GM21360 (cell line): Measurements from ENCODE around the gene EFNB2.

ENCODE experiments used
- ATAC-seq: cut with Tn5 transposase; IDR thresholded peaks from one replicate; pipeline ENCODE4 v1.9.1; 2021; ENCODE audit warnings: mild to moderate bottlenecking, moderate library complexity; ENCODE audit not compliant: unreplicated experiment

The EFNB2 gene

GRCh38 chr13:106535552-106536243, at the start of gene EFNB2:
Gene EFNB2, minus strand, starts transcription at chr13:106535662. Its CDS starts 698 bp downstream, at chr13:106534964.
- ATAC-seq: peak; percentile 96

GRCh38 chr13:106581225-106581624, 45.8 kb upstream of the EFNB2 start:
- no peak for ATAC-seq

- no peak for ATAC-seq
Measured at GRCh38 chr13:106575896-106576295, 40.4 kb upstream of the EFNB2 start.

- ATAC-seq: no peak
Measured at GRCh38 chr13:106573868-106574267, 38.4 kb upstream of the EFNB2 start.

- no peak for ATAC-seq
Measured at GRCh38 chr13:106573284-106573846, 37.9 kb upstream of the EFNB2 start.

- no peak for ATAC-seq
Measured at GRCh38 chr13:106570299-106570852, 34.9 kb upstream of the EFNB2 start.

GRCh38 chr13:106569233-106570095, 34.0 kb upstream of the EFNB2 start:
- no peak for ATAC-seq

GRCh38 chr13:106568299-106569003, 33.0 kb upstream of the EFNB2 start:
- ATAC-seq: peak; percentile 30

GRCh38 chr13:106567474-106568298, 32.2 kb upstream of the EFNB2 start, which contains the start of gene ARGLU1:
Gene ARGLU1, minus strand, starts transcription at chr13:106568137. Its CDS starts 218 bp downstream, at chr13:106567919.
- peak; percentile 75 for ATAC-seq

GRCh38 chr13:106566641-106567473, 31.4 kb upstream of the EFNB2 start:
- ATAC-seq: peak; percentile 40

GRCh38 chr13:106565127-106565775, 29.8 kb upstream of the EFNB2 start:
- no peak for ATAC-seq

GRCh38 chr13:106562301-106562700, 26.8 kb upstream of the EFNB2 start:
- no peak for ATAC-seq

- ATAC-seq: peak; percentile 89
Measured at GRCh38 chr13:106561551-106562170, 26.2 kb upstream of the EFNB2 start.

- no peak for ATAC-seq
Measured at GRCh38 chr13:106560821-106561220, 25.4 kb upstream of the EFNB2 start.

- no peak for ATAC-seq
Measured at GRCh38 chr13:106558527-106558926, 23.1 kb upstream of the EFNB2 start.

- ATAC-seq: no peak
Measured at GRCh38 chr13:106555631-106556328, 20.3 kb upstream of the EFNB2 start.

GRCh38 chr13:106551751-106552150, 16.3 kb upstream of the EFNB2 start:
- no peak for ATAC-seq
